HG02571 (cell line): Measurements from ENCODE around the gene TREM1.
"Not testable (repeated sequence)": the region's sequence is repeated elsewhere in the genome, so short reads cannot be mapped to it uniquely, and the experiment has no call there.

Source experiments
- ATAC-seq: cut with Tn5 transposase; IDR thresholded peaks from one replicate; pipeline ENCODE4 v1.9.1; 2021; ENCODE audit warnings: mild to moderate bottlenecking, moderate library complexity; ENCODE audit not compliant: unreplicated experiment

The TREM1 gene

DNA sequence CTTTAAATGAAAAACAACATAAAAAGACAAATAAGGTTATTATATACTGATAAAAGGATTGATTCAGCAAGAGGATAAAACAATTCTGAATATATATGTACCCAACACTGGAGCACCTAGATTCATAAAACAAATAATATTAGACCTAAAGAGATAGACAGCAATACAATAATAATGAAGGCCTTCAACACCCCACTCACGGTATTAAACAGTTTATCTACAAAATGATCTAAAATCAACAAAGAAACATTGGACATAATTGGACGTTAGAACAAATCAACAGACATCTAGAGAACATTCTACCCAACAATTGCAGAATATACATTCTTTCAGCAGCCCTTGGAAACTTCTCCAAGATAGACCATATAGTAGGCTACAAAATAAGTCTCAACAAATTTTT lies 24.1 kb downstream of the TREM1 start:
- ATAC-seq: no peak

GRCh38 chr6:41258196-41258493 lies 28.3 kb downstream of the TREM1 start:
- no peak for ATAC-seq

DNA sequence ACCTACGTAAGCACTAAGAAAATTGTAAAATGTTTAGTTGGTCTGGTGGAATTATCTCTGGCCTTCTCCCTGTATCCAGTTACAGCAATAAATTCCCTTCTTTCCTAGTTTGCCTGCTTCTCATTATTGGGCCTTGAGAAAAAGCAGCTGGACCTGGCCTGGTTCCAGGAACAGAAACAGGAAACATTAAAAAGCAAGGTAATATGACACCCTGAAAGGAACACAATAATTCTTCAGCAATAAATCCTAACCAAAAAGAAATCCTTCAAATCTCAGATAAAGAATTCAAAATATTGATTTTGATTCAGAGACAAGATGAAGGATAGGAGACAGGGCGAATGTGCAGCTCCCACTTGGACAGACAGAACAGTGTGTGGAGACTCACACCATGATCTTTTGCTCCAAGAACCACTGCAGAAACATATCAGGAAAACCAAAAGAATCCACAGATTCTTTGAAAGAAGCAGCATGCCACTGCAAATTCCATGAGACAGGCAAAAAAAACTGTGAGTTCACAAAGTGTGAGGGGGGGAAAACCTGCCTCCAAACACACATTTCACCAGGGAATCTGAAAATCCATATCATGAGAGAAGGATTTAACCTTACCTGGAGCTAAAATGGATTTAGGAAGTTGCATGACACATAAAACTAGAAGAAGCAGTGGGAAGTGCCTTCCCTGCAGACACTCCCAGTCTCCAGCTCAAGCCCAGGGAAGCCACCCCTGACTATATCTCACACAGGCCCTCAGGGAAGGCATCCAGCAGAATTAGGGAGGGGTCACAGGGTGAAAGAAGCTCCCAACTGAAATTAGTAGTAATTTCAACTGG lies 28.9 kb downstream of the TREM1 start:
- ATAC-seq: no peak

DNA sequence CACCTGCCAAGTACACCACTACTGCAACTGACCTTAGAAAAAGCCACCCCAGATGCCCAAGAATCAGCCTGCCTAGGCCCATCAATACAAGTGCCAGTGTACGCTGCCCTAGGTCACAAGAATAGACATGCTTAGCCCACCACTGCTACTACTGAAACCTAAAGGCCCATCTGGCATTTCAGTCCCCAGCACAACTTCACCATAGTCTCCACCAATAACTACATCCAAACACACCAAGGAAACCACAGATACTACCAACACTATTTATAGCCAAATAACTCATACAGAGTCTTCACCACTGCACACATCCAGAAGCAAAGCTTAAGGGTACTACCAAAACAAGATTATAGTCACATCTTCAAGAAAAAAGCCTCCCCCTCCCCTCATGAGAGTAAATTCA lies 30.1 kb downstream of the TREM1 start:
- peak; percentile 64 for ATAC-seq

- peak; percentile 30 for ATAC-seq
Observed at GRCh38 chr6:41255638-41256246, 30.7 kb downstream of the TREM1 start.

- no peak for ATAC-seq
Observed at GRCh38 chr6:41255110-41255509, 31.4 kb downstream of the TREM1 start.

- no peak for ATAC-seq
Observed at GRCh38 chr6:41252401-41253169, 33.9 kb downstream of the TREM1 start.

DNA sequence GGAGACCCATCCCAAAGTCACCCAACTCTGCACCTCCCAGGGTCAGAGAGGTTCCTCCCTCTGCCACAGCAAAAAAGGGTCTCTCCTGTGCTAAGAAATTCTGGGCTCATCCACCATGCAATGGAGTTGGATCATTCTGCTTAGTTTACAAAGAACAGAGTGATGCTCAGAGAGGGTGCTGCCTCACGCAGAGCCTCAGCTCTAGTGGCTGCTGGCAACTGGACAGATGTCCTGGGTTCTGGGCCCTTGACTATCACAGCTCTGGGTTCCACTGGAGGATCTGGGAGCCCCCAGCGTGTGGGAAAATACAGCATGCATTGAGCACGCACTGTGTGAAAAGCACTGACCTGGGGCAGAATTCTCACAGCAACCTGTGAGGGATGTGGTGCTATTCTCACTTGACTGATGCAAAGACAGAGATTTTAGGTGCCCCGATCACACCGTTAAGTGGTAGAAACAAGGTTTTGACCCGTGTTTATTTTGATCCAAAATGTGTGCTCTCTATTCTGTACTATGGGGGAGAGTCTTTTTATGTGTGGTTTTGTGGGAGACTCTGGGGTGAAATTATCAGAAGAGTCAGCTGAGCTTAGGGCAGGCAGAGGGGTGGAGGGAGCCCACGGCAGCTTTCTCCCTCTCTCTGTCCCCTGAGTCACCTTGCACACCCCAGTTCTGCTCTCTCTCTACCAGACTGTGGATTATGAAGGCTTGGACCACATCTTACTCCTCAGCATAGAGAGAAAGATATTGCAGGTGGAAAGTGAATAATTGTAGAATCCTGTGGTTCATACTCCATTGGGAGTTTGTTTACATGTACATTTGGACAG lies 38.4 kb downstream of the TREM1 start:
- ATAC-seq: no peak

- ATAC-seq: no peak
Observed at GRCh38 chr6:41247288-41247865, 39.1 kb downstream of the TREM1 start.

- not testable (repeated sequence) for ATAC-seq
Observed at GRCh38 chr6:41246529-41246928, 40.0 kb downstream of the TREM1 start.

DNA sequence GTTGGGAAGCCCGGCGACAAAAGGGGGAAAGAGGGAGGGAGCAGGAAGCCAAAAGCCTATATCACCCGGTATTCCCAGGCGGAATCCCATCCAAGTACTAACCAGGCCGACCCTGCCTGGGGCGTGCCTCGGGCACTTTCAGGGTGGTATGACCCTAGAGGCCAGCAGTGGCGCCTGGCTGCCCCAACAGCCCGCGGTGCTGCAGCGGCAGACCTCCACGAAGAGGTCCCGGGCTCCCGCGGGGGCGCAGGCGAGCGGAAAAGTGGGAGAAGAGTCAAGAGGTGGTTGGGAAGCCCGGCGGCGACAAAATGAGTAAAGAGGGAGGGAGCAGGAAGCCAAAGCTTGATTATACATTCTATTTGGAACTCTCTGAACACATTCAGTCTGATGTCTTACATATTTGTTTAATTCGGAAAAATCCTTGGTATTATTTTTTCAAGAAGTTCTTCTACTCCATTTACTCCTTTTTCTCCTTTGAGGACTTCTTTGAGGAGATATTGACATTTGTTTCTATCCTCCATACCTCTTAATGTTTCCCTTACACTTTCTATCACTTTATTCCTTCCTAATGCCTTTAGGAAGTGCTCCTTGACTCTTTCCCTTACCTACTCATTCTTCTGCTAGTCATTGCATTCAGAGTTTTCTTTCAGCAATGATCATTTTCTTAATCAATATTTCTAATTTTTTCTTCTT lies 46.9 kb downstream of the TREM1 start:
- no peak for ATAC-seq

- no peak for ATAC-seq
Observed at GRCh38 chr6:41237128-41237527, 49.4 kb downstream of the TREM1 start.

- no peak for ATAC-seq
Observed at GRCh38 chr6:41236276-41236675, 50.2 kb downstream of the TREM1 start.

GRCh38 chr6:41232667-41233066 lies 53.8 kb downstream of the TREM1 start:
- ATAC-seq: no peak

GRCh38 chr6:41231246-41231645 lies 55.2 kb downstream of the TREM1 start:
- ATAC-seq: no peak

DNA sequence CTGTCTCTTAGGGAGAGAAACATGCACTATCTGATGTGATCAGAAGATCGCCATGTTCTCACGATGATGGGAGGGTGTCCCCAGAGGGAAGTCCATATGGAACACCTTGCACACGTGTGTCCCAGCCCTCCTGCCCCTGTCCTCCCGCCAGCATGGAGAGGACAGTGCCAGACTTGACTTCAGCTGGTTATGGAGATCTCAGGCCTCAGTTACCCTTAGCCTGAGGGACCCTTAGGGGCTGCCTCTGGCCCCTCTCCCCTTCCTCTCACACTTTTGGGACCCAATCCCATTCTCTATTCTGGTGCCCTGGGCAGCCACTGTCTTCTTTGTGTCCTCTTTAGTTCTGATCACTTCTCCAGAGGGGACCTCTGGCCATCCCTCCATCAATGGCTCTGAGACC lies 56.8 kb downstream of the TREM1 start:
- ATAC-seq: no peak

DNA sequence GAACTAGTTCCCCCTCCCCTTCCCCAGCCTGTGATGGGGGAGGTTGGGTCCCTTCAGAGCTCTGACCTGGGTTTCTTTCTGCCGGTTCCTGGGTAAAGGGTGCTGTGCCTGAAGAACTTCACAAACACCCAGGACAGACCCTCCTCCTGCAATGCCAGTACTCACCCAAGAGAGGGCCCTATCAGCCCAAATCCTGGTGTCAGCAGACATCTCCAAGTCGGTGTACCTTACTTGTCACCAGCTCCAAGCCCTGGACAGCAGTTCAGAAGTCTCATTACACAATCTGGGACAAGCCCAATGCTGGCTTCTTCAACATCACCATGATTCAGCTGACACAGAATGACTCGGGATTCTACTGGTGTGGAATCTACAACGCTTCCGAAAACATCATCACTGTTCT lies 57.9 kb downstream of the TREM1 start:
- ATAC-seq: no peak

DNA sequence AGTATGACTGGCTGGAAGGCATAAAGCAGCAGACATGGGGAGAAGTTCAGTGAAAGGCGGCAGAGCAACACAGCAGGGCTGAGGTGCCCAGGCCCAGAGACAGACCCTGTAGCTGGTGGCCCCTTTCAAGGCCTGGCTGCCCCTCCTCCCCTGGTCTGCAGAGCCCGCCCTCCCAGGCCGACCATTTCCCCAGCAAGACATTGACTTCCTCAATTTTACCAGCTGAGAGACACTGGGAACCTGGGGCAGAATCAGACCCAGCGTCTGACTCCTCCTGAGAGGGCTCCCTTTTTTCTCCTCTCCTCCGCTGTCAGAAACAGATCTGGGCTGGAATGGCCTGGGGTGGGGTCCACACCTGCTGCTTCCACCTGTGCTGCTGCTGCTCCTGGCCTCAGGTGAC lies 58.4 kb downstream of the TREM1 start, which contains the start of gene TREML4:
Gene TREML4, plus strand, starts transcription at position 254 of the 400 bp plus-strand sequence. Its CDS starts 79 bp downstream, at position 333.
- ATAC-seq: no peak

- ATAC-seq: no peak
Observed at GRCh38 chr6:41226752-41227151, 59.7 kb downstream of the TREM1 start.

DNA sequence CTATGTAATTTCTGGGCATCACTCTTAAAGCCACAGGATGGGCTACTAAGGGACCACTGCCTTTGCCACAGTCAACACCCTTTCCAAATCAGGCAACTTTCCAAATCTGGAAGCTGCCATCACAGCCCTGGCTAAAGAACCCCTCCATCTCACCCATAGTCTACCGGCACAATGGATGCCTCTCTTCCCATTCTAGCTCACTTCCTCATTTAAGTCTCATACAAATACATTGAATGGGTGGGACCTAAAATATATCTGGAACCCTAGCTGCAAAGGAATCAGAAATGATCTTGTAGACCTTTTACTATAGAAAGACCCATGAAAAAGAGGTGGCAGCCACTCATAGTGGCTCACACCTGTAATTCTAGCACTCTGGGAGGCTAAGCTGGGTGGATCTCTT lies 61.7 kb downstream of the TREM1 start:
- no peak for ATAC-seq
